ENCODE results near the gene GRIPAP1. TPM values are rescaled to one million over a fixed set of nuclear protein-coding genes. Genes with fewer than 3 reads are reported as not detected.

GRIPAP1 gene
- total RNA-seq, 1 experiment from 2014 or later: 51.0 TPM

- Histone ChIP-seq H3K27ac (ENCODE audit: low read length) (no peak overlapping the region), H3K27me3 (ENCODE audit: control insufficient read depth, insufficient read depth, low read length) (no peaks in the 10 kb centered on the region), H3K4me1 (ENCODE audit: control insufficient read depth, insufficient read depth, low read length) (no peaks in the 10 kb centered on the region), H3K4me3 (ENCODE audit: low read depth in 2 of 2, low read length in 2 of 2) (no peak overlapping the region), H3K9me3 (ENCODE audit: control insufficient read depth, insufficient read depth, low read depth, low read length) (no peaks in the 10 kb centered on the region), H3K36me3 (ENCODE audit: control insufficient read depth, insufficient read depth, low read length) (no peaks in the 10 kb centered on the region; the same call in 1 of the 2 replicates)
- ATAC-seq (no peak), DNase-seq (ENCODE audit: low read depth, low spot score) (no peak)
- TF ChIP-seq SIN3A (IDR thresholded peaks at IDR 0.05; ENCODE audit: borderline replicate concordance, insufficient read depth, low read depth, low read length) (no peak), POLR2AphosphoS5 (IDR thresholded peaks at IDR 0.05; ENCODE audit: low read depth, low read length) (no peak), TCF7L2 (IDR thresholded peaks at IDR 0.05; ENCODE audit: low read depth, low read length) (no peak), REST (IDR thresholded peaks at IDR 0.05; ENCODE audit: insufficient read depth in 1 of 2, low read depth in 2 of 2, low read length in 1 of 2) (no peak), CTCF (IDR thresholded peaks at IDR 0.05) (no peak)
- in situ Hi-C loops (cut with HindIII; ENCODE audit: low pct_unique_long_range_greater_than_20kb, low sequenced_read_pairs): no loop called here
- ChIA-PET POLR2A (no interaction called here), CTCF (no interaction called here)
- intact Hi-C loops (cut with micrococcal nuclease; ENCODE audit: unreplicated experiment): no loop called here
- BruUV-seq (replicated peaks): no TSS peak
These were observed 18.2 kb downstream of the GRIPAP1 start for GRCh38 chrX:48983896-48984295.

- ChIA-PET POLR2A (no interaction called here), CTCF (no interaction called here)
- intact Hi-C loops (cut with micrococcal nuclease; ENCODE audit: unreplicated experiment): no loop called here
- Histone ChIP-seq H3K27ac (ENCODE audit: low read length) (no peak overlapping the region), H3K9me3 (ENCODE audit: control insufficient read depth, insufficient read depth, low read depth, low read length) (no peaks in the 10 kb centered on the region), H3K4me3 (ENCODE audit: low read depth in 2 of 2, low read length in 2 of 2) (no peak overlapping the region), H3K36me3 (ENCODE audit: control insufficient read depth, insufficient read depth, low read length) (no peaks in the 10 kb centered on the region; the same call in 1 of the 2 replicates), H3K4me1 (ENCODE audit: control insufficient read depth, insufficient read depth, low read length) (no peaks in the 10 kb centered on the region), H3K27me3 (ENCODE audit: control insufficient read depth, insufficient read depth, low read length) (no peaks in the 10 kb centered on the region)
- TF ChIP-seq TCF7L2 (IDR thresholded peaks at IDR 0.05; ENCODE audit: low read depth, low read length) (no peak), POLR2AphosphoS5 (IDR thresholded peaks at IDR 0.05; ENCODE audit: low read depth, low read length) (no peak), CTCF (IDR thresholded peaks at IDR 0.05) (no peak), SIN3A (IDR thresholded peaks at IDR 0.05; ENCODE audit: borderline replicate concordance, insufficient read depth, low read depth, low read length) (no peak), REST (IDR thresholded peaks at IDR 0.05; ENCODE audit: insufficient read depth in 1 of 2, low read depth in 2 of 2, low read length in 1 of 2) (no peak)
- DNase-seq (ENCODE audit: low read depth, low spot score) (no peak), ATAC-seq (no peak)
- in situ Hi-C loops (cut with HindIII; ENCODE audit: low pct_unique_long_range_greater_than_20kb, low sequenced_read_pairs): no loop called here
- TSS peak; percentile 72 for BruUV-seq (replicated peaks)
These were observed 19.0 kb downstream of the GRIPAP1 start for GRCh38 chrX:48983081-48983480.
